Measurements from ENCODE around the gene LDHAL6A. TPM values are rescaled to one million over a fixed set of nuclear protein-coding genes. Genes with fewer than 3 reads are reported as not detected.

The LDHAL6A gene
- total and polyA plus RNA-seq, 2 donors from 2014 or later, result 0.47 TPM; not detected in 1

DNA sequence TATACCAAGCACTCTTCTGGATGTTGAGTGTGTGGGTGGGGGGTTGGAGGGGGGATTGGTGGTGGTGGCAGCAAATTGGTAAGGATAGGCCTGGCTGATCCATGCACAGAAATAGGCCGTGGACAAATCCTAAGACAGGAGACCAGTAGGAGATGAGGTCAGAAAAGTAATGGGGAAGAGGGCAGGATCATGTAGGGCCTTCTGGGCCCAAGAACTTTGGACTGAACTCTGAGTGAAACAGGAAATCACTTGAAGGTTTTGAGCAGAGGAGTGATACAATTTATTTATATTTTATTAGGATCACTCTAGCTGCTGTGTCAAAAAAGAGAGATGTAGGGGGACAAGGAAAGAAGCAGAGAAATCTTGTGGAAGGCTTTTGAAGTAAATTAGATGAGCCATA lies 42.4 kb downstream of the LDHAL6A start:
- Histone ChIP-seq H3K27me3 (ENCODE audit: control insufficient read depth, insufficient read depth, low read length) (no peaks in the 10 kb centered on the region), H3K9ac (ENCODE audit: low read length in 3 of 3) (no peak overlapping the region), H3K4me1 (ENCODE audit: control insufficient read depth in 2 of 3, insufficient read depth in 2 of 3, low read depth in 1 of 3, low read length in 3 of 3) (no peaks in the 10 kb centered on the region), H3K36me3 (ENCODE audit: control insufficient read depth in 2 of 3, insufficient read depth in 3 of 3, low read length in 3 of 3) (peaks cover 8 to 28% (median 19%) of the 10 kb centered on the region in 3 donors), H3K27ac (ENCODE audit: low read depth in 2 of 2, low read length in 2 of 2) (no peak overlapping the region), H3K4me3 (ENCODE audit: low read length in 3 of 3) (no peak overlapping the region), H3K9me3 (ENCODE audit: control insufficient read depth in 2 of 3, insufficient read depth in 1 of 3, low read length in 3 of 3) (no peaks in the 10 kb centered on the region)
- intact Hi-C loops (cut with DNase I), result no loop called here
- TF ChIP-seq, protein P1, sequence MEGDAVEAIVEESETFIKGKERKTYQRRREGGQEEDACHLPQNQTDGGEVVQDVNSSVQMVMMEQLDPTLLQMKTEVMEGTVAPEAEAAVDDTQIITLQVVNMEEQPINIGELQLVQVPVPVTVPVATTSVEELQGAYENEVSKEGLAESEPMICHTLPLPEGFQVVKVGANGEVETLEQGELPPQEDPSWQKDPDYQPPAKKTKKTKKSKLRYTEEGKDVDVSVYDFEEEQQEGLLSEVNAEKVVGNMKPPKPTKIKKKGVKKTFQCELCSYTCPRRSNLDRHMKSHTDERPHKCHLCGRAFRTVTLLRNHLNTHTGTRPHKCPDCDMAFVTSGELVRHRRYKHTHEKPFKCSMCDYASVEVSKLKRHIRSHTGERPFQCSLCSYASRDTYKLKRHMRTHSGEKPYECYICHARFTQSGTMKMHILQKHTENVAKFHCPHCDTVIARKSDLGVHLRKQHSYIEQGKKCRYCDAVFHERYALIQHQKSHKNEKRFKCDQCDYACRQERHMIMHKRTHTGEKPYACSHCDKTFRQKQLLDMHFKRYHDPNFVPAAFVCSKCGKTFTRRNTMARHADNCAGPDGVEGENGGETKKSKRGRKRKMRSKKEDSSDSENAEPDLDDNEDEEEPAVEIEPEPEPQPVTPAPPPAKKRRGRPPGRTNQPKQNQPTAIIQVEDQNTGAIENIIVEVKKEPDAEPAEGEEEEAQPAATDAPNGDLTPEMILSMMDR (IDR thresholded peaks at IDR 0.05; ENCODE audit: borderline replicate concordance, extremely low read depth, insufficient read depth), result no peak
- no peak for FAIRE-seq
- no peak for DNase-seq

DNA sequence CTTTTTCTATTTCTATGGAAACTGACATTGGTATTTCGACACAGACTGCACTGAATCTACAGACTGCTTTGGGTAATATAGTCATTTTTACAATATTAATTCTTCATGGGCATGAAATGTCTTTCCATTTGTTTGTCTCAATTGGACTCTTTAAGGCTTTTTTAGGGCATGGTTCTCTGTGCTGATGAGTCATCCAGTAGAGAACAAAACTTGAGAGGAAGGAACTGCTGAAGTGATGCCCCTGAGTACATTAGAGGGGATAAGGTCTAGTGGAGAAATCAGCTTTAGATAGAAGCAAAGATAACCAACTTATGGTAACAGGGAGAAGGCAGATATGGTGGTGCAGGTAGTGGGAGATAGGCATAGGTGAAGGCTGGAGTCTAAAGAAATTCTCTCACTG lies 46.0 kb downstream of the LDHAL6A start:
- Histone ChIP-seq H3K4me3 (ENCODE audit: low read length in 3 of 3) (no peak overlapping the region), H3K27me3 (ENCODE audit: control insufficient read depth, insufficient read depth, low read length) (no peaks in the 10 kb centered on the region), H3K27ac (ENCODE audit: low read depth in 2 of 2, low read length in 2 of 2) (no peak overlapping the region), H3K9me3 (ENCODE audit: control insufficient read depth in 2 of 3, insufficient read depth in 1 of 3, low read length in 3 of 3) (no peaks in the 10 kb centered on the region), H3K4me1 (ENCODE audit: control insufficient read depth in 2 of 3, insufficient read depth in 2 of 3, low read depth in 1 of 3, low read length in 3 of 3) (no peaks in the 10 kb centered on the region), H3K36me3 (ENCODE audit: control insufficient read depth in 2 of 3, insufficient read depth in 3 of 3, low read length in 3 of 3) (peaks cover 7 to 33% (median 19%) of the 10 kb centered on the region in 3 donors), H3K9ac (ENCODE audit: low read length in 3 of 3) (no peak overlapping the region)
- FAIRE-seq, result no peak
- TF ChIP-seq, protein P1 (IDR thresholded peaks at IDR 0.05; ENCODE audit: borderline replicate concordance, extremely low read depth, insufficient read depth), result no peak
- DNase-seq, result no peak
- intact Hi-C loops (cut with DNase I), result no loop called here

DNA sequence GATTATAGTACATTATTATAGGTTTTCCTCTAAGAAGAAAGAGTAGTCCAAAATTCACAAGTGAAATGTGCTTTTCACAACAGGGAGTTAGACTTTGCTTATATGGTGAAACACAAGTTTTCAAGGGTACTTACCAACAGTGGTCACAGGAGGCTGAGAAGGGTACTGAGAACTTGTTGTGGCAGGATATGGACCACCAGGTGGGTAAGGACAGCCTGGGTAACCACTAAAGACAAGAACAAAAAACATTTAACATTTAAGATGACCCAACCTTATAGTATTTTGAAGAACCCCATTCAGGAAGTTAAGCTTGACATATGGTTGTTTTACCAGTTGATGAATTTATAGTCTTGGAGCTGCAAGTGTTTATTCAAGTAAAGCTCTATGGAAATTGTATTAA lies 46.7 kb downstream of the LDHAL6A start:
- H3K27ac ChIP-seq (ENCODE audit: low read depth in 2 of 2, low read length in 2 of 2), result no peak overlapping the region
- H3K9ac ChIP-seq (ENCODE audit: low read length in 3 of 3), result no peak overlapping the region
- peaks cover 7 to 33% (median 19%) of the 10 kb centered on the region in 3 donors for H3K36me3 ChIP-seq (ENCODE audit: control insufficient read depth in 2 of 3, insufficient read depth in 3 of 3, low read length in 3 of 3)
- H3K9me3 ChIP-seq (ENCODE audit: control insufficient read depth in 2 of 3, insufficient read depth in 1 of 3, low read length in 3 of 3), result no peaks in the 10 kb centered on the region
- H3K27me3 ChIP-seq (ENCODE audit: control insufficient read depth, insufficient read depth, low read length), result no peaks in the 10 kb centered on the region
- H3K4me1 ChIP-seq (ENCODE audit: control insufficient read depth in 2 of 3, insufficient read depth in 2 of 3, low read depth in 1 of 3, low read length in 3 of 3), result no peaks in the 10 kb centered on the region
- no peak overlapping the region for H3K4me3 ChIP-seq (ENCODE audit: low read length in 3 of 3)
- TF ChIP-seq, protein P1 (IDR thresholded peaks at IDR 0.05; ENCODE audit: borderline replicate concordance, extremely low read depth, insufficient read depth), result no peak
- FAIRE-seq (no peak), DNase-seq (no peak)
- intact Hi-C loops (cut with DNase I), result no loop called here

DNA sequence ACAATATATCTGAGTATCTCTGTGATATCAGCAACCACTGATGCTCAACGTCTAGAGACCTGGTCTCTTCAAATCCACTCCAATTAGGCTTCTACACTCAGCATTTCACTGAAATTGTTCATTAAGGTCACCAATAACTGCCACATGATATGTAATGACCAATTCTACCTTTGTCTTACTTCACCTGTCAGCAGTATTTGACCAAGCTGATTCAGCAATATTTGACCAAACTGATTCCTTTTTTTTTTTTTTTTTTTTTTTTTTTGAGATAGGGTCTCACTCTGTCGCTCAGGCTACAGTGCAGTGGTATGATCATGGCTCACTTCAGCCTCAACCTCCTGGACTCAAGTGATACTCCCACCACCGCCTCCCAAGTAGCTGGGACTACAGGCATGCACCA lies 65.5 kb downstream of the LDHAL6A start:
- no peak overlapping the region for H3K9ac ChIP-seq (ENCODE audit: low read length in 3 of 3)
- H3K4me1 ChIP-seq (ENCODE audit: control insufficient read depth in 2 of 3, insufficient read depth in 2 of 3, low read depth in 1 of 3, low read length in 3 of 3), result peaks cover 0 to 3% (median 0%) of the 10 kb centered on the region in 3 donors
- intact Hi-C loops (cut with DNase I), result no loop called here
- peaks cover 0 to 4% (median 2%) of the 10 kb centered on the region in 3 donors for H3K36me3 ChIP-seq (ENCODE audit: control insufficient read depth in 2 of 3, insufficient read depth in 3 of 3, low read length in 3 of 3)
- TF ChIP-seq, protein P1 (IDR thresholded peaks at IDR 0.05; ENCODE audit: borderline replicate concordance, extremely low read depth, insufficient read depth), result no peak
- DNase-seq (no peak), FAIRE-seq (no peak)
- H3K27me3 ChIP-seq (ENCODE audit: control insufficient read depth, insufficient read depth, low read length), result no peaks in the 10 kb centered on the region
- H3K27ac ChIP-seq (ENCODE audit: low read depth in 2 of 2, low read length in 2 of 2), result no peak overlapping the region
- no peak overlapping the region for H3K4me3 ChIP-seq (ENCODE audit: low read length in 3 of 3)
- H3K9me3 ChIP-seq (ENCODE audit: control insufficient read depth in 2 of 3, insufficient read depth in 1 of 3, low read length in 3 of 3), result no peaks in the 10 kb centered on the region

All from kidney (tissue), 14 donors.